ENCODE results near the gene SMIM8. TPM values are rescaled to one million over a fixed set of nuclear protein-coding genes. Genes with fewer than 3 reads are reported as not detected.
"Not testable (repeated sequence)": the region's sequence is repeated elsewhere in the genome, so short reads cannot be mapped to it uniquely, and the experiment has no call there.

The SMIM8 gene
- total RNA-seq, 2 experiments from 2014 or later = 8.1 to 8.6 TPM

GRCh38 chr6:87297119-87297518 lies 25.3 kb upstream of the SMIM8 start:
- ATAC-seq (no peak), DNase-seq (no peak)
- ChIA-PET CTCF (interaction anchor here (0.5 to 1.2 kb wide), 2 partner anchors 19 to 303 kb away, joined by 3 read pairs; no protein-coding TSS in a partner anchor), POLR2A (no interaction called here)
- no peaks in the 10 kb centered on the region for H3K36me3 Mint-ChIP-seq (ENCODE audit: low read depth)
- H3K9me3 Mint-ChIP-seq (ENCODE audit: insufficient read depth) = no peaks in the 10 kb centered on the region
- H3K27ac Mint-ChIP-seq = no peak overlapping the region
- no peak overlapping the region for H3K4me3 Mint-ChIP-seq
- H3K4me1 Mint-ChIP-seq (ENCODE audit: low read depth) = no peaks in the 10 kb centered on the region
- H3K27me3 Mint-ChIP-seq (ENCODE audit: low read depth) = peaks cover 27% of the 10 kb centered on the region

GRCh38 chr6:87301277-87301676 lies 21.1 kb upstream of the SMIM8 start:
- H3K27ac Mint-ChIP-seq; H3K9me3 Mint-ChIP-seq (ENCODE audit: insufficient read depth); POLR2A ChIA-PET; H3K4me1 Mint-ChIP-seq (ENCODE audit: low read depth); H3K36me3 Mint-ChIP-seq (ENCODE audit: low read depth); H3K4me3 Mint-ChIP-seq; DNase-seq; ATAC-seq: not testable (repeated sequence)
- H3K27me3 Mint-ChIP-seq (ENCODE audit: low read depth) = peaks cover 16% of the 10 kb centered on the region
- CTCF ChIA-PET = interaction anchor here (1.4 kb wide), 1 partner anchor 21 kb away, joined by 4 read pairs; no protein-coding TSS in a partner anchor

GRCh38 chr6:87308970-87309369 lies 13.4 kb upstream of the SMIM8 start:
- H3K4me1 Mint-ChIP-seq (ENCODE audit: low read depth) = no peaks in the 10 kb centered on the region
- no peak overlapping the region for H3K4me3 Mint-ChIP-seq
- H3K27me3 Mint-ChIP-seq (ENCODE audit: low read depth) = peaks cover 26% of the 10 kb centered on the region
- H3K36me3 Mint-ChIP-seq (ENCODE audit: low read depth) = no peaks in the 10 kb centered on the region
- ChIA-PET CTCF (interaction anchor here (1.5 kb wide), 1 partner anchor 9 kb away, joined by 4 read pairs; no protein-coding TSS in a partner anchor), POLR2A (no interaction called here)
- no peaks in the 10 kb centered on the region for H3K9me3 Mint-ChIP-seq (ENCODE audit: insufficient read depth)
- ATAC-seq = no peak
- no peak overlapping the region for H3K27ac Mint-ChIP-seq
- no peak for DNase-seq

DNA sequence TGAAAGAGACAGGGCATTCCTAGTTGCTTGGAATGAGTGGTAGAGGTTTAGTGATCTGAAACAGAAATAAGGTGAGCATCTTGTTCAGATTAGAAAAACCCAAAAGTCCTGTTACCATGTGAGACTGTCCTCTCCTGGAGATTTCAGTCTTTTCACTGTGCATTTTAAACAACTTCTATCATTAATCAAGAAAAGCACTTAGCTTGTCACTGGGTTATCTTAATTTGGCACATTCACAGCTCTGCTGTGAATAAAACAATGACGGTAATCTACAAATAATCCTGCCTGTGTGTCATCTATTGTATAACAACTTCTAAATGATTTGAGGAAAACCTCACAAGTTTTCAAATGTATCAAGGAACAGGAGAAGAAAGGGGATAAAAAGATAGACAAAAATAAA lies 9.5 kb upstream of the SMIM8 start:
- Mint-ChIP-seq H3K36me3 (ENCODE audit: low read depth) (no peaks in the 10 kb centered on the region), H3K27ac (no peak overlapping the region), H3K9me3 (ENCODE audit: insufficient read depth) (no peaks in the 10 kb centered on the region), H3K4me3 (no peak overlapping the region), H3K4me1 (ENCODE audit: low read depth) (no peaks in the 10 kb centered on the region), H3K27me3 (ENCODE audit: low read depth) (peaks cover 29% of the 10 kb centered on the region)
- ChIA-PET POLR2A (no interaction called here), CTCF (interaction anchor here (1.2 kb wide), 1 partner anchor 9 kb away, joined by 3 read pairs; no protein-coding TSS in a partner anchor)
- ATAC-seq (no peak), DNase-seq (no peak)

- H3K27ac Mint-ChIP-seq = no peak overlapping the region
- H3K27me3 Mint-ChIP-seq (ENCODE audit: low read depth) = peaks cover 31% of the 10 kb centered on the region
- POLR2A ChIA-PET = no interaction called here
- H3K36me3 Mint-ChIP-seq (ENCODE audit: low read depth) = no peaks in the 10 kb centered on the region
- ATAC-seq = no peak
- H3K4me1 Mint-ChIP-seq (ENCODE audit: low read depth) = no peaks in the 10 kb centered on the region
- CTCF ChIA-PET = no interaction called here
- DNase-seq = no peak
- no peak overlapping the region for H3K4me3 Mint-ChIP-seq
- H3K9me3 Mint-ChIP-seq (ENCODE audit: insufficient read depth) = no peaks in the 10 kb centered on the region
Observed at GRCh38 chr6:87315071-87315470, 7.3 kb upstream of the SMIM8 start.

DNA sequence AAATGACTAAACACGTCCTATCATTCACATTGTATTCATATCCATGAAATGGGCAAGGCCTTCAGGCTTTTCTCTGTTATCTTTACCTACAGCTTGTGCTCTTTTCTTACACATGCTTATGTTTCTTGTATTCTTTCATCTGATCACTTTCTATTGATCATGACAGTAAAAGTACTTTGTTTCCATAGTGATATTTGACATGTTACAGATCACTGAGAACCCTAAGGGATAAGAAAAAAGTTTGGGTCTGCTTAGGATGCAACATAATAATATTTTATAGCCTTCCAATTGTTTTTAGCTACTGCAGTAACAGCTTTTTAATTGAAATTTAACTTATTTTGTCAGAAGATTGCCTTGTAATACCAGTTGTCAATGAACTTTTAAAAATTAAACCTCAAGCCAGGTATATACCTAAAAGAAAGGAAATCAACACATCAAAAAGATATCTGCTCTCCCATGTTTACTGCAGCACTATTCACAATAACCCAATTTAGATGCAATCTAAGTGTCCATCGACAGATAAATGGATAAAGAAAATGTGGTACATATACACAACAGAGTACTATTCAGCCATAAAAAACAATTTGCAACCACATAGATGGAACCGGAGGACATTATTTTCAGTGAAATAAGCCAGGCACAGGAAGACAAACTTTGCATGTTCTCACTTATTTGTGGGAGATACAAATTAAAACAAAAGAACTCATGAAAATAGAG lies 3.0 kb upstream of the SMIM8 start:
- H3K27ac Mint-ChIP-seq = no peak overlapping the region
- H3K36me3 Mint-ChIP-seq (ENCODE audit: low read depth) = peaks cover 3% of the 10 kb centered on the region
- H3K4me3 Mint-ChIP-seq = no peak overlapping the region
- POLR2A ChIA-PET = no interaction called here
- CTCF ChIA-PET = interaction anchor here (0.8 to 1.4 kb wide), 3 partner anchors 10 to 254 kb away, joined by 3 to 4 read pairs (median 3); no protein-coding TSS in a partner anchor
- peaks cover 17% of the 10 kb centered on the region for H3K4me1 Mint-ChIP-seq (ENCODE audit: low read depth)
- H3K9me3 Mint-ChIP-seq (ENCODE audit: insufficient read depth) = peaks cover 5% of the 10 kb centered on the region
- DNase-seq (no peak), ATAC-seq (no peak)
- peaks cover 11% of the 10 kb centered on the region for H3K27me3 Mint-ChIP-seq (ENCODE audit: low read depth)

DNA sequence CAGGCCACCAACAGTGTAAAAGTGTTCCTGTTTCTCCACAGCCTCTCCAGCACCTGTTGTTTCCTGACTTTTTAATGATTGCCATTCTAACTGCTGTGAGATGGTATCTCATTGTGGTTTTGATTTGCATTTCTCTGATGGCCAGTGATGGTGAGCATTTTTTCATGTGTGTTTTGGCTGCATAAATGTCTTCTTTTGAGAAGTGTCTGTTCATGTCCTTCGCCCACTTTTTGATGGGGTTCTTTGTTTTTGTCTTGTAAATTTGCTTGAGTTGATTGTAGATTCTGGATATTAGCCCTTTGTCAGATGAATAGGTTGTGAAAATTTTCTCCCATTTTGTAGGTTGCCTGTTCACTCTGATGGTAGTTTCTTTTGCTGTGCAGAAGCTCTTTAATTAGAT lies 1.5 kb downstream of the SMIM8 start:
- DNase-seq; H3K9me3 Mint-ChIP-seq (ENCODE audit: insufficient read depth); POLR2A ChIA-PET; H3K27me3 Mint-ChIP-seq (ENCODE audit: low read depth); ATAC-seq; CTCF ChIA-PET; H3K27ac Mint-ChIP-seq: not testable (repeated sequence)
- H3K36me3 Mint-ChIP-seq (ENCODE audit: low read depth) = peaks cover 11% of the 10 kb centered on the region
- peaks cover 19% of the 10 kb centered on the region for H3K4me1 Mint-ChIP-seq (ENCODE audit: low read depth)
- H3K4me3 Mint-ChIP-seq = peak overlapping the region; percentile 96

DNA sequence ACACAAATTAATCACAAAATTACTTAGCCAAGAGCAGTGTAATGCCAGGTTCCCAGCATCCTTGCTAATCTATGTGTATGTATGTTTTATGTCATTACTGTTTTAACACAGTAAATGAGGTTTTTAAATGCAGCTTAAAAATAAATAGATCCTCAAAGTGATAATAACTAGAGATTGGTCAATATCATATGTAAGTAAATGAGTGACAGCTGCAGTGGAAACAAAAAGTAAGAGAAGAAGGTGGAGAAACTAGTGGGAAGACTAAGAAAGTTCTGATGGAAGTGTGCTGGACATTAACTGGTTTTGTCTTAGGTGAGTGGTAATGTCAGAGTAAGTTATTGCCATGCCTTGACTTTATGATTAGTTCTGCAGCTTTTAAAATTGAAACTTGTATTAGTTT lies 8.6 kb downstream of the SMIM8 start:
- no peak overlapping the region for H3K4me3 Mint-ChIP-seq
- peaks cover 18% of the 10 kb centered on the region for H3K9me3 Mint-ChIP-seq (ENCODE audit: insufficient read depth)
- ChIA-PET CTCF (interaction anchor here (1.0 to 1.7 kb wide), 2 partner anchors 9 to 10 kb away, joined by 5 to 7 read pairs; partner anchors contain the start of gene SMIM8), POLR2A (interaction anchor here (0.7 kb wide), 1 partner anchor 1505 kb away, joined by 3 read pairs; no protein-coding TSS in a partner anchor)
- peaks cover 24% of the 10 kb centered on the region for H3K36me3 Mint-ChIP-seq (ENCODE audit: low read depth)
- peaks cover 11% of the 10 kb centered on the region for H3K4me1 Mint-ChIP-seq (ENCODE audit: low read depth)
- DNase-seq (no peak), ATAC-seq (no peak)
- H3K27me3 Mint-ChIP-seq (ENCODE audit: low read depth) = no peaks in the 10 kb centered on the region
- no peak overlapping the region for H3K27ac Mint-ChIP-seq

DNA sequence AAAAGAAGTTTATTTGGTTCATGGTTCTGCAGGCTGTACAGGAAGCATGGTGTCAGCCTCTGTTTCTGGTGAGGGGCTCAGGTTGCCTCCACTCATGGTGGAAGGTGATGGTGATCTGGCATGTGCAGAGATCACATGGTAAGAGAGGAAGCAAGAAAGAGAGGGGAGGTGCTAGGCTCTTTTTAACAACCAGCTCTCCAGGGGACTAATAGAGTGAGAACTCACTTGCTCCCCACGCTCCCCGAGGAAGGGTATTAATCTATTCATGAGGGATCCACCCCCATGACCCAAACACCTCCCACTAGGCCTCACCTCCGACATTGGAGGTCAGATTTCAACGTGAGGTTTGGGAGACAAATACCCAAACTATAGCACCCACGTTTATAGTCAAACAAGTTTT lies 10.6 kb downstream of the SMIM8 start:
- ChIA-PET POLR2A (no interaction called here), CTCF (no interaction called here)
- Mint-ChIP-seq H3K27ac (no peak overlapping the region), H3K4me3 (no peak overlapping the region), H3K27me3 (ENCODE audit: low read depth) (no peaks in the 10 kb centered on the region), H3K4me1 (ENCODE audit: low read depth) (peaks cover 11% of the 10 kb centered on the region), H3K36me3 (ENCODE audit: low read depth) (peaks cover 18% of the 10 kb centered on the region), H3K9me3 (ENCODE audit: insufficient read depth) (peaks cover 15% of the 10 kb centered on the region)
- DNase-seq (no peak), ATAC-seq (no peak)

DNA sequence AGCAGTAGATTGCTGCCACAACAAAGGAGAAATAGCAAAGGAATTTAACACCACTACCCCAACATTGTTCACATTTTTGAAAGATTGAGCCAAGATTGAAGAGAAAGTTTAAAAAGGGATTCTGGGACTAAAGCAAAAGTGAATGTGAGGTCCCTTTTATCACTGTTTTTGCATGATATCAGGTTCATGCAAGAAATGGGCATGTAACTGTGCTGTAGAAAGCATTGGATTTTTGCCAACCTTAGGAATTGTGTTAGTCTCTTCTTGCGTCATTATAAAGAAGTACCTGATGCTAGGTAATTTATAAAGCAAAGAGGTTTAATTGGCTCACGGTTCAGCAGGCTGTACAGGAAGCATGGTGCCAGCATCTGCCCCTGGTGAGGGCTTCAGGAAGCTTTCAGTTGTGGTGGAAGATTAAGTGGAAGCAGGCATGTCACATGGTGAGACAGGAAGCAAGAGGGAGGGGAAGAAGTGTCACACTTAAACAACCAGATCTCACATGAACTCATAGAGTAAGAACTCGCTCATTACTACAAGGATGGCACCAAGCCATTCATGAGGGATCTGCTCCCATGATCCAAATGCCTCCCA lies 11.3 kb downstream of the SMIM8 start:
- ATAC-seq (peak; percentile 49), DNase-seq (peak; percentile 36)
- Mint-ChIP-seq H3K4me3 (no peak overlapping the region), H3K4me1 (ENCODE audit: low read depth) (peaks cover 11% of the 10 kb centered on the region), H3K27me3 (ENCODE audit: low read depth) (no peaks in the 10 kb centered on the region), H3K9me3 (ENCODE audit: insufficient read depth) (peaks cover 15% of the 10 kb centered on the region), H3K36me3 (ENCODE audit: low read depth) (peaks cover 17% of the 10 kb centered on the region), H3K27ac (peak overlapping the region; percentile 65)
- ChIA-PET CTCF (no interaction called here), POLR2A (no interaction called here)

GRCh38 chr6:87334683-87335082 lies 12.3 kb downstream of the SMIM8 start:
- ChIA-PET POLR2A (no interaction called here), CTCF (no interaction called here)
- Mint-ChIP-seq H3K27me3 (ENCODE audit: low read depth) (no peaks in the 10 kb centered on the region), H3K4me1 (ENCODE audit: low read depth) (peaks cover 11% of the 10 kb centered on the region), H3K36me3 (ENCODE audit: low read depth) (peaks cover 16% of the 10 kb centered on the region), H3K9me3 (ENCODE audit: insufficient read depth) (peaks cover 15% of the 10 kb centered on the region), H3K4me3 (no peak overlapping the region), H3K27ac (no peak overlapping the region)
- ATAC-seq (no peak), DNase-seq (no peak)

DNA sequence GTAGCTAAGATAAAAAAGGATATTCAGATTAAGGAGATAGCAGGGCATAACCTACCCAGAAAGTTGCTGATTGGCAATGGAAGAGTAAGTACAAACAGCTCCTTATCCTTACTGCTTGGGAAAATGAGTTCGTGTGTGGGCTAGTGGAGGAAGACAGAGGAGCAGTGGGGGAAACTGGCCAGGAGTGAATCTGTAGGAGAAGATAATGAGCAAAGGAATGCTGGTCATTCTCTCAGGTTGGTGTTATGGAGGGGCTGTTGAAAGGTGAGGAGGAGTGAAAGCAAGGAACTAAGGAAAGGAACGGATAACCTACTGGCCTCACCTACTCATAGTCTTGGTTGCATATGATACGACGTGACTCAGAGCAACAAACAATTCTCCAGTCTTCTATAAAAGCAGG lies 14.0 kb downstream of the SMIM8 start:
- no peaks in the 10 kb centered on the region for H3K27me3 Mint-ChIP-seq (ENCODE audit: low read depth)
- H3K4me1 Mint-ChIP-seq (ENCODE audit: low read depth) = peaks cover 11% of the 10 kb centered on the region
- peaks cover 15% of the 10 kb centered on the region for H3K9me3 Mint-ChIP-seq (ENCODE audit: insufficient read depth)
- ATAC-seq = no peak
- no peak for DNase-seq
- H3K27ac Mint-ChIP-seq = no peak overlapping the region
- peaks cover 15% of the 10 kb centered on the region for H3K36me3 Mint-ChIP-seq (ENCODE audit: low read depth)
- ChIA-PET POLR2A (no interaction called here), CTCF (interaction anchor here (1.3 kb wide), 1 partner anchor 14 kb away, joined by 6 read pairs; the partner anchor contains the start of gene SMIM8)
- H3K4me3 Mint-ChIP-seq = no peak overlapping the region

All from activated CD8-positive, alpha-beta T cell treated with anti-CD3 and anti-CD28 coated beads, Interleukin-2, amount 10 ng/mL, durations not matched to agents 7 days and 5 days (primary cell).